Aortic smooth muscle cell (primary cell): Measurements from ENCODE around the gene EZR. TPM values are rescaled to one million over a fixed set of nuclear protein-coding genes. Genes with fewer than 3 reads are reported as not detected.

ENCODE experiments used
- total RNA-seq: library from RNA; depleted of rRNA; stranded (reverse); fragments of >200 nt; gene quantifications from 2 replicates; pipeline ENCODE4 v1.2.3, GENCODE V29; 2014

The EZR gene
- 43.0 and 58.9 TPM in 2 replicates for total RNA-seq

GRCh38 chr6:158819213-158819976 is at the start of gene EZR:
EZR (minus strand) TSS chr6:158819368; CDS start chr6:158818093, 1,275 bp downstream.

Other genes with a start within 250 kb of the EZR start
- 57.6 and 81.2 TPM in 2 replicates for gene DYNLT1, start 174.6 kb downstream of the EZR start, total RNA-seq
- 1.7 and 2.8 TPM in 2 replicates for gene SYTL3, start 169.3 kb downstream of the EZR start, total RNA-seq
- 3.8 and 4.3 TPM in 2 replicates for gene RSPH3, start 180.8 kb upstream of the EZR start, total RNA-seq
- gene TAGAP, start 225.6 kb upstream of the EZR start, total RNA-seq, result not detected in 2 replicates